Sigmoid colon (tissue), 7 donors: ENCODE results near the gene PMM1. TPM values are rescaled to one million over a fixed set of nuclear protein-coding genes. Genes with fewer than 3 reads are reported as not detected.
"Not testable (repeated sequence)": the region's sequence is repeated elsewhere in the genome, so short reads cannot be mapped to it uniquely, and the experiment has no call there.

Source experiments
- DNase-seq: peaks from one replicate; pipeline ENCODE4 v3.0.0-alpha.2; 2019
- H3K27ac ChIP-seq, 4 donors: fragments of 200-600 bp; sonication (generic); one replicate each; pipeline ENCODE4 v1.5.1; 2016 to 2019; ENCODE audit warnings: mild to moderate bottlenecking in 1 of 4
- H3K27me3 ChIP-seq, 3 donors: fragments of 200-600 bp; sonication (generic); one replicate each; pipeline ENCODE4 v1.5.1; 2019; ENCODE audit warnings: mild to moderate bottlenecking in 1 of 3
- H3K36me3 ChIP-seq, 4 donors: fragments of 200-600 bp; sonication (generic); one replicate each; pipeline ENCODE4 v1.5.1; 2016 to 2019
- H3K4me1 ChIP-seq, 4 donors: fragments of 200-600 bp; sonication (generic); one replicate each; pipeline ENCODE4 v1.5.1; 2017 to 2019
- H3K4me3 ChIP-seq, 4 donors: fragments of 200-600 bp; sonication (generic); one replicate each; pipeline ENCODE4 v1.5.1; 2017 to 2019; ENCODE audit warnings: mild to moderate bottlenecking in 2 of 4, moderate library complexity in 1 of 4
- H3K9me3 ChIP-seq, 4 donors: fragments of 200-600 bp in 3 of 4; sonication (generic) in 3 of 4; one replicate each; pipeline versions ENCODE4 v1.5.1 to v1.6.1; 2013 to 2019
- EP300 ChIP-seq, 4 donors: sonication (generic); formaldehyde crosslinking; IDR thresholded peaks; one replicate each; pipeline ENCODE4 v1.6.1; 2017; ENCODE audit warnings: antibody characterized with exemption in 4 of 4
- POLR2A ChIP-seq, 2 donors: fragments of 450-650 bp; IDR thresholded peaks; one replicate each; pipeline ENCODE4 v1.6.1; 2016; ENCODE audit warnings: antibody characterized with exemption in 2 of 2, mild to moderate bottlenecking in 2 of 2, moderate library complexity in 2 of 2
- POLR2AphosphoS5 ChIP-seq, 4 donors: sonication (generic); formaldehyde crosslinking; IDR thresholded peaks; one replicate each; pipeline ENCODE4 v1.6.1; 2017; ENCODE audit warnings: antibody characterized with exemption in 4 of 4
- WGBS, 2 donors: extraction: QIAGEN DNeasy Blood & Tissue Kit; methylation state at CpG; one replicate each; pipeline ENCODE4 v1.1.7; 2013; 5-methylcytosine and 5-hydroxymethylcytosine counted together
- intact Hi-C: fragments of 100-400 bp; cut with DNase I; formaldehyde crosslinking; loops from one replicate; pipeline ENCODE4 v1.15.1; 2023
- polyA plus RNA-seq, 3 donors: library from polyadenylated mRNA; stranded (reverse); fragments of 200-250 nt; gene quantifications; one replicate each; pipeline ENCODE4 v1.2.3, GENCODE V29; 2013
- total RNA-seq, 4 donors: library from RNA; depleted of rRNA; stranded (reverse); fragments of >200 nt; gene quantifications; one replicate each; pipeline ENCODE4 v1.1.0, GENCODE V29; 2016
- TF ChIP-seq, protein P1 (sequence below), 4 experiments: fragments of 450-650 bp in 3 of 4; fragments of 200-600 bp in 1 of 4; IDR thresholded peaks; one replicate each; pipeline ENCODE4 v1.5.1; 2016 to 2019; ENCODE audit warnings: antibody characterized with exemption in 4 of 4, mild to moderate bottlenecking in 3 of 4, moderate library complexity in 2 of 4
- donor health status: healthy with polysubstance abuse.
- donor health status: Bipolar disorder and iron deficiency.
- donor health status: healthy.

PMM1 gene
- total and polyA plus RNA-seq, 7 donors = 35.0 to 102 (median 52.4) TPM

DNA sequence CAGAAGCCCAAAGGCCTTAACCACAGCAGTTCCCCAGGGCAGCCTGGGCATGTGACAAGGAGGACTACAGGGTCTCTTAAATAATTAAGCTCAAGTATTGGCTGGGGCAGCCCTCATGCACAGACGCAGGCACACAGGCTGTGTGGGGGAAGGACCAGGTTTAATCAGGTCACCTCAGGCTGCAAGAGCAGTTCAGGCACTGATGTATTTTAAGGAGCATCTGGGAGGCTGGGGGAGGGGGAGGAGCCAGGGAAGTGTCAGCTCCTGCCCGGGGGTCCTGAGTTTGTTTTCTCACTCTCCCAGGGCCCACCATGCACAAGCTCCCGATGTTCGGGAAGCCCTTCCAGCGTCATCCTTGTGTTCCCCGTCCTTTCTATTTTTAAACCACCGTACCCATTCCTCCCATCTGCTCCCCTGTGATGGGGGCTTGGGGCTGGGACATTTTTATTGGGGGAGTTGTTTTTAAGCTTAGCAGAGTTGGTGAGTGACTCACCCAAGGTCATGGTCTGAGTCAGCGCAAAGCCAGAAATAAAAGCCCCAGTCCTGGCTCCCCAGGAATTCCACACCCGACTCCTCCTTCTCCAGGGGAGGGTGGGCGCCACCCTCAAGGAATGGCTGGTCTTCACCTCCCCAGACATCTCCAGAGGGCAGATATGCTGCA, 26.5 kb downstream of the PMM1 start:
- 45 to 51% methylated on average over 10 of the region's 10 CpGs for WGBS, 2 donors
- Histone ChIP-seq H3K27ac (peak overlapping the region; percentile 47 to 91 (median 86)), H3K4me3 (peak overlapping the region in 2 of 4 donors; percentile 1 to 15), H3K9me3 (no peaks in the 10 kb centered on the region), H3K27me3 (no peaks in the 10 kb centered on the region), H3K4me1 (peaks cover 0 to 66% (median 55%) of the 10 kb centered on the region in 4 donors), H3K36me3 (no peaks in the 10 kb centered on the region)
- no peak for DNase-seq
- TF ChIP-seq, protein P1, sequence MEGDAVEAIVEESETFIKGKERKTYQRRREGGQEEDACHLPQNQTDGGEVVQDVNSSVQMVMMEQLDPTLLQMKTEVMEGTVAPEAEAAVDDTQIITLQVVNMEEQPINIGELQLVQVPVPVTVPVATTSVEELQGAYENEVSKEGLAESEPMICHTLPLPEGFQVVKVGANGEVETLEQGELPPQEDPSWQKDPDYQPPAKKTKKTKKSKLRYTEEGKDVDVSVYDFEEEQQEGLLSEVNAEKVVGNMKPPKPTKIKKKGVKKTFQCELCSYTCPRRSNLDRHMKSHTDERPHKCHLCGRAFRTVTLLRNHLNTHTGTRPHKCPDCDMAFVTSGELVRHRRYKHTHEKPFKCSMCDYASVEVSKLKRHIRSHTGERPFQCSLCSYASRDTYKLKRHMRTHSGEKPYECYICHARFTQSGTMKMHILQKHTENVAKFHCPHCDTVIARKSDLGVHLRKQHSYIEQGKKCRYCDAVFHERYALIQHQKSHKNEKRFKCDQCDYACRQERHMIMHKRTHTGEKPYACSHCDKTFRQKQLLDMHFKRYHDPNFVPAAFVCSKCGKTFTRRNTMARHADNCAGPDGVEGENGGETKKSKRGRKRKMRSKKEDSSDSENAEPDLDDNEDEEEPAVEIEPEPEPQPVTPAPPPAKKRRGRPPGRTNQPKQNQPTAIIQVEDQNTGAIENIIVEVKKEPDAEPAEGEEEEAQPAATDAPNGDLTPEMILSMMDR (IDR thresholded peaks at IDR 0.05) = no peak
- TF ChIP-seq POLR2AphosphoS5 (IDR thresholded peaks at IDR 0.05) = peak in 2 of 4 donors; percentile 23 to 37
- TF ChIP-seq EP300 (IDR thresholded peaks at IDR 0.05) = peak in 2 of 4 donors; percentile 41 to 68
- intact Hi-C loops = no loop called here

DNA sequence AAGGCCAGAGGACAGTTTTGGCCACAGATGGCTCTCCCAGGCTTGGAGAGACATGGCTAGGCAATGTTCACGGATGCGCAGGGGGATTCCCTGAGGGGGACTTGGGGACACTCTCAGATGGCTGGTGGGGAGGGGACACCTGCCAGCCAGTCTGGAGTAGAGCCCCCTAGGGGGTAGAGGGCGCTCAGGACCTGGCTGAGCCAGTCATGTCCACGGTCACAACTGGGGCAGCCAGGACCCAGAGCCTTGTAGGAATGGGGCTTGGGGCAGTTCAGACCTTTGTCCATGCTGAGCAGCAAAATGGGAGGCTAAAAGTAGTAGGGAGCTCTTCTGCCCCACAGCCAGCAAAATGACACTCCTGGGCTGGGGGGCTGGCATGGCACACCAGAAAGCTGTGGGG, 27.2 kb downstream of the PMM1 start:
- intact Hi-C loops = no loop called here
- 82 to 91% methylated on average over 4 of the region's 4 CpGs for WGBS, 2 donors
- peak overlapping the region; percentile 47 to 91 (median 86) for H3K27ac ChIP-seq
- no peak for DNase-seq
- H3K27me3 ChIP-seq = no peaks in the 10 kb centered on the region
- no peaks in the 10 kb centered on the region for H3K9me3 ChIP-seq
- H3K36me3 ChIP-seq = no peaks in the 10 kb centered on the region
- peak overlapping the region in 2 of 4 donors; percentile 1 to 15 for H3K4me3 ChIP-seq
- TF ChIP-seq, protein P1 (IDR thresholded peaks at IDR 0.05) = no peak
- TF ChIP-seq EP300 (IDR thresholded peaks at IDR 0.05) (no peak), POLR2AphosphoS5 (IDR thresholded peaks at IDR 0.05) (no peak), POLR2A (IDR thresholded peaks at IDR 0.05) (no peak)
- H3K4me1 ChIP-seq = peaks cover 0 to 72% (median 60%) of the 10 kb centered on the region in 4 donors

DNA sequence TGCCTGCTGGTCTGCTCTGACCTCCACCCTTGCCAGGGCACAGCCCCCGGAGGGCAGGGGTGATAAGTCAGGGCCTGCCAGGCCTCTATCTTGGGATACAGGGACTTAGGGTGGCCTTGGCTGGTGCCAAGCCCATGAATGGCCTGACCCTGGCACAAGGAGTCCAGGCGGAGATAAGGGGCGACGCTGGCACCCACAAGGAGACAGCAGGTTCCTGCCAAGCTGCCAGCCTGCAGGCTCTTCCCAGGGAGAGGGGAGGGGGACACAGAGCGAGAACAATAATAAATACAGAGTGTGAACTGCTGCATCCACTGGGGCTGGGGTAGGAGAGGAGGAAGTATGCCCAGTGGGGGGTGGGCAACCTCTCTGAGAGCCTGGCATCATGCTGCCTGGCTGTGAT, 27.9 kb downstream of the PMM1 start:
- no peak for DNase-seq
- intact Hi-C loops = no loop called here
- H3K27ac ChIP-seq = peak overlapping the region; percentile 61 to 91 (median 86)
- TF ChIP-seq, protein P1 (IDR thresholded peaks at IDR 0.05) = no peak
- H3K9me3 ChIP-seq = no peaks in the 10 kb centered on the region
- no peaks in the 10 kb centered on the region for H3K36me3 ChIP-seq
- peak overlapping the region; percentile 34 to 59 (median 52) for H3K4me3 ChIP-seq
- WGBS, 2 donors = 75 to 83% methylated on average over 5 of the region's 5 CpGs
- H3K27me3 ChIP-seq = no peaks in the 10 kb centered on the region
- peaks cover 0 to 72% (median 65%) of the 10 kb centered on the region in 4 donors for H3K4me1 ChIP-seq

DNA sequence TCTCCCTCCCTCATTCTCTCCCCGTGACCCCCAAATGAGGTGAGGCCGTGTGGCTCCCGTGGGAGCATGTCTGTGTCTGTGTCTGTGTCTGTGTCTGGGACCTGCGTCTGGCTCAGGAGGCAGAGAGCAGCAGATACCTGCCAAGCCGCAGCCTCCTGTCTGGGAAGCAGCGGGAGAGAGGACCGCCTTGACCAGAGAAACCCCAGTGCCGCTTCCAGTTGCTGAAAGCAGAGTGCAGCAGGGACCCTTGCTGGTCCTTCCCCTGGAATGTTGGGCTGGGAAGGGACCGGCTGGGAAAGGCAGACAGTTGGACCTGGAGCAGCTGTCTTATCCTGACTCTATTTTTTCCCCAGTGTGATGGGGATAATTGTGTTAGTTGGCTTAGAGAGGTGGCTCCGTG, 28.3 kb downstream of the PMM1 start:
- intact Hi-C loops = no loop called here
- WGBS, 2 donors = 52 to 59% methylated on average over 10 of the region's 10 CpGs
- no peak for TF ChIP-seq POLR2A (IDR thresholded peaks at IDR 0.05)
- no peak for TF ChIP-seq EP300 (IDR thresholded peaks at IDR 0.05)
- TF ChIP-seq POLR2AphosphoS5 (IDR thresholded peaks at IDR 0.05) = no peak
- TF ChIP-seq, protein P1 (IDR thresholded peaks at IDR 0.05) = no peak
- H3K4me1 ChIP-seq = peaks cover 0 to 75% (median 68%) of the 10 kb centered on the region in 4 donors
- peak; percentile 73 for DNase-seq
- peak overlapping the region; percentile 61 to 91 (median 86) for H3K27ac ChIP-seq
- no peaks in the 10 kb centered on the region for H3K36me3 ChIP-seq
- H3K27me3 ChIP-seq = no peaks in the 10 kb centered on the region
- H3K4me3 ChIP-seq = peak overlapping the region; percentile 34 to 59 (median 52)
- H3K9me3 ChIP-seq = no peaks in the 10 kb centered on the region

DNA sequence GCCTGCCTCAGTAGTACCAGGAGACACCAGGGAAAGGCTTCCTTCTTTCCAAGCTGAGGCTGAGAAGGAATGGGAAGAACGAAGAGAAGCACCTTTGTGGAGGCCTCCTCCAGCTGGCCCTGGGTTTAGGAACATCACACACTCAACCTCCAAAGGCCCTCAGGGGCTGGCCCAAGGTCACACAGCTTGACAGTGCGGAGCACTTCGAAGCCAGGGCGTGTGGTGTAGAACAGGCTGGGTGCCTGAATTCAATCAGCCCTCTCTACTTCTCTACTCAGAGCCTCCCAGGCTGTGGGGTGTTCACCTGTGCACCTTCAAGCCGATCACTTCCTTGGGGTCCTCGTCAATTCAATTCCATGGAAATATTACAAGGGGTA, 29.6 kb downstream of the PMM1 start:
- Histone ChIP-seq H3K27me3 (no peaks in the 10 kb centered on the region), H3K4me1 (peaks cover 0 to 67% (median 55%) of the 10 kb centered on the region in 4 donors), H3K36me3 (no peaks in the 10 kb centered on the region), H3K27ac (peak overlapping the region; percentile 61 to 91 (median 86)), H3K9me3 (no peaks in the 10 kb centered on the region), H3K4me3 (peak overlapping the region in 3 of 4 donors; percentile 49 to 59 (median 56))
- DNase-seq = no peak
- intact Hi-C loops = no loop called here
- WGBS, 2 donors = 70 to 71% methylated on average over 6 of the region's 6 CpGs
- TF ChIP-seq EP300 (IDR thresholded peaks at IDR 0.05) = no peak
- no peak for TF ChIP-seq POLR2A (IDR thresholded peaks at IDR 0.05)
- TF ChIP-seq, protein P1 (IDR thresholded peaks at IDR 0.05) = no peak
- TF ChIP-seq POLR2AphosphoS5 (IDR thresholded peaks at IDR 0.05) = no peak

DNA sequence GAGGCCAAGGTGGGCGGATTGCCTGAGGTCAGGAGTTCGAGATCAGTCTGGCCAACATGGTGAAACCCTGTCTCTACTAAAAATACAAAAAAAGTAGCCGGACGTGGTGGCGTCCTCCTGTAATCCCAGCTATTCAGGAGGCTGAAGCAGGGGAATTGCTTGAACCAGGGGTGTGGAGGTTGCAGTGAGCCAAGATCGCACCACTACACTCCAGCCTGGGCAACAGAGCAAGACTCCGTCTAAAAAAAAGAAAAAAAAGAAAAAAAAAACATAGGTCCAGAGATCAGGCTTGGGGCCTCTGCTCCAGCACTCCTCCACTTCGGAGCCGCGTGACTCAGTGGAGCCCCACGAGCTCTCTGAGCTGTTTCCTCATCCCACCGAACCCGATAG, 31.4 kb downstream of the PMM1 start:
- Histone ChIP-seq H3K27ac (peak overlapping the region; percentile 54 to 73 (median 64)), H3K4me1 (peaks cover 0 to 51% (median 44%) of the 10 kb centered on the region in 4 donors)
- H3K9me3 ChIP-seq, intact Hi-C loops, H3K4me3 ChIP-seq, H3K27me3 ChIP-seq, DNase-seq, H3K36me3 ChIP-seq: not testable (repeated sequence)
- 93% methylated on average over 13 of the region's 13 CpGs for WGBS, 2 donors
